Measurements from ENCODE around the gene KAT6B. TPM values are rescaled to one million over a fixed set of nuclear protein-coding genes. Genes with fewer than 3 reads are reported as not detected.
A peak's percentile ranks its signal among the peaks of the same experiment; 100 is the strongest.

Gene KAT6B
- total RNA-seq, 1 donor from 2014 or later: 155 TPM

GRCh38 chr10:74824900-74825370, 1.5 kb upstream of the KAT6B start:
- DNase-seq (ENCODE audit: low spot score in 2 of 2, unreplicated experiment in 2 of 2): peak; percentile 32 to 66
- Mint-ChIP-seq H3K36me3 (peaks cover 6% of the 10 kb centered on the region), H3K27ac (peak overlapping the region; percentile 89), H3K9me3 (no peaks in the 10 kb centered on the region), H3K27me3 (ENCODE audit: low read depth) (no peaks in the 10 kb centered on the region), H3K4me1 (peaks cover 57% of the 10 kb centered on the region), H3K4me3 (peak overlapping the region; percentile 81)
- no peak for TF ChIP-seq CTCF (IDR thresholded peaks at IDR 0.05; ENCODE audit: unreplicated experiment)

- no peak for TF ChIP-seq CTCF (IDR thresholded peaks at IDR 0.05; ENCODE audit: unreplicated experiment)
- no peaks in the 10 kb centered on the region for H3K9me3 Mint-ChIP-seq
- H3K36me3 Mint-ChIP-seq: peaks cover 11% of the 10 kb centered on the region
- H3K4me3 Mint-ChIP-seq: peak overlapping the region; percentile 85
- peak; percentile 58 to 84 for DNase-seq (ENCODE audit: low spot score in 2 of 2, unreplicated experiment in 2 of 2)
- peaks cover 63% of the 10 kb centered on the region for H3K4me1 Mint-ChIP-seq
- peak overlapping the region; percentile 99 for H3K27ac Mint-ChIP-seq
- no peaks in the 10 kb centered on the region for H3K27me3 Mint-ChIP-seq (ENCODE audit: low read depth)
Measured at GRCh38 chr10:74825371-74826141, 844 bp upstream of the KAT6B start.

GRCh38 chr10:74827045-74827441, 643 bp downstream of the KAT6B start:
- TF ChIP-seq CTCF (IDR thresholded peaks at IDR 0.05; ENCODE audit: unreplicated experiment): no peak
- peak overlapping the region; percentile 82 for H3K4me3 Mint-ChIP-seq
- H3K4me1 Mint-ChIP-seq: peaks cover 66% of the 10 kb centered on the region
- H3K36me3 Mint-ChIP-seq: peaks cover 11% of the 10 kb centered on the region
- no peak for DNase-seq (ENCODE audit: low spot score in 2 of 2, unreplicated experiment in 2 of 2)
- H3K9me3 Mint-ChIP-seq: no peaks in the 10 kb centered on the region
- H3K27ac Mint-ChIP-seq: peak overlapping the region; percentile 83
- no peaks in the 10 kb centered on the region for H3K27me3 Mint-ChIP-seq (ENCODE audit: low read depth)

- Mint-ChIP-seq H3K27ac (peak overlapping the region; percentile 83), H3K4me1 (peaks cover 59% of the 10 kb centered on the region), H3K4me3 (peak overlapping the region; percentile 82), H3K9me3 (no peaks in the 10 kb centered on the region), H3K36me3 (peaks cover 11% of the 10 kb centered on the region), H3K27me3 (ENCODE audit: low read depth) (no peaks in the 10 kb centered on the region)
- TF ChIP-seq CTCF (IDR thresholded peaks at IDR 0.05; ENCODE audit: unreplicated experiment): no peak
- no peak for DNase-seq (ENCODE audit: low spot score in 2 of 2, unreplicated experiment in 2 of 2)
Measured at GRCh38 chr10:74827694-74828093, 1.3 kb downstream of the KAT6B start.

GRCh38 chr10:74828946-74829345, 2.5 kb downstream of the KAT6B start:
- no peak for DNase-seq (ENCODE audit: low spot score in 2 of 2, unreplicated experiment in 2 of 2)
- Mint-ChIP-seq H3K27me3 (ENCODE audit: low read depth) (no peaks in the 10 kb centered on the region), H3K36me3 (peaks cover 13% of the 10 kb centered on the region), H3K4me1 (peaks cover 55% of the 10 kb centered on the region), H3K9me3 (no peaks in the 10 kb centered on the region), H3K27ac (peak overlapping the region; percentile 82), H3K4me3 (peak overlapping the region; percentile 21)
- TF ChIP-seq CTCF (IDR thresholded peaks at IDR 0.05; ENCODE audit: unreplicated experiment): no peak
